Right lobe of liver (tissue), 4 donors: ENCODE measurements around the gene IVNS1ABP.

ENCODE experiments used
- CTCF ChIP-seq, 4 donors: fragments of 200-600 bp in 3 of 4; fragments of 450-650 bp in 1 of 4; IDR thresholded peaks; one replicate each; pipeline versions ENCODE4 v1.5.1 to v1.8.0; 2016 to 2022; ENCODE audit warnings: antibody characterized with exemption in 4 of 4, mild to moderate bottlenecking in 2 of 4
- POLR2A ChIP-seq: fragments of 450-650 bp; IDR thresholded peaks from one replicate; pipeline ENCODE4 v1.6.1; 2017; ENCODE audit warnings: antibody characterized with exemption, mild to moderate bottlenecking
- donor health status: DM: no; HTN: no; CAD: no.
- donor health status: DM: no; HTN: no; CAD: no.
- donor health status: DM: no; HTN: yes; CAD: no.

DNA sequence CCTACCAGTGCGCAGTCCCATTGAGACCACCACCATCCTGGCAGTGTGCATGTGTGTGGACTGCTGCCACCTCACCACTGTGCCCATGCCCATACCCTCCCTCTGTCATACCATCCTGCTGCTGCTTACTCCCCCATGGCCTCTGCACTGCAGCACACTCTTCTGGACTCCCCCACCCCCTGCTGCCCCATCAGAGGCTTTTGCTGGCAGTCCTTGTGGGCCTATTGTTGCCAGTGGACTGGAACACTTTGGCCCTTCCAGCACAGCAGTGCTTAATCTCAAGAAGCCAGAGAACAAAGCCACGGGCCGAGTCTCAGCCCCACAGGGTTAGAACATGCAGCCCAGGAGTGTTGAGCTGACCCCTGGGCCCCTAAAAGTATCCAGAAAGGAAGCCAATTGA is 41.9 kb upstream of the IVNS1ABP start:
- TF ChIP-seq POLR2A (no peak), CTCF (IDR thresholded peaks at IDR 0.05) (no peak)
